ENCODE measurements around the gene GSTA5.

DNA sequence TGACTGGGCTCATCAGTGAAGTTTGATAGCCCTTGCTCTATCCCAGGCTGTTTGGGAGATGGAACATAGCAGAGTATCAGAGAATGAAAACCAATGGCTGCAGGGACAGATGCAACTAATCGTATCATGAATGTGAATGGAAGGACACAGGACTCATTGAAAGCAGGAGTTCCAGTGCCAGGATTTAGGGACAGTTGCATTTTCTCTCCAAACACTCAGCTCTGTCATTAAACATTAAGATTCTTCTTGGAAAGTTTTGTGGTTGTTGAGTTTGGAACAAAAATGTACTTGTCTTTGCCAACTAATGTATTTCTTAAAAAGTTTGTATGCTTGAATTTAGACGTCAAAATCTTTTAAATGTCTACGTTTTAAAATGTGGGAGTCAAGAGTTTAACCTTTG is 31.0 kb upstream of the GSTA5 start:
- TF ChIP-seq GTF2F1 (IDR thresholded peaks at IDR 0.05; ENCODE audit: borderline replicate concordance, low read depth, low read length) (no peak), SP1 (IDR thresholded peaks at IDR 0.05; ENCODE audit: low read depth, low read length) (no peak), TAF7 (optimal IDR thresholded peaks at IDR 0.05; ENCODE audit: borderline replicate concordance, low read depth, low read length) (no peak)
- TF ChIP-seq, protein P1, sequence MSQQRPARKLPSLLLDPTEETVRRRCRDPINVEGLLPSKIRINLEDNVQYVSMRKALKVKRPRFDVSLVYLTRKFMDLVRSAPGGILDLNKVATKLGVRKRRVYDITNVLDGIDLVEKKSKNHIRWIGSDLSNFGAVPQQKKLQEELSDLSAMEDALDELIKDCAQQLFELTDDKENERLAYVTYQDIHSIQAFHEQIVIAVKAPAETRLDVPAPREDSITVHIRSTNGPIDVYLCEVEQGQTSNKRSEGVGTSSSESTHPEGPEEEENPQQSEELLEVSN (IDR thresholded peaks at IDR 0.05), result no peak
- TF ChIP-seq, protein P2, sequence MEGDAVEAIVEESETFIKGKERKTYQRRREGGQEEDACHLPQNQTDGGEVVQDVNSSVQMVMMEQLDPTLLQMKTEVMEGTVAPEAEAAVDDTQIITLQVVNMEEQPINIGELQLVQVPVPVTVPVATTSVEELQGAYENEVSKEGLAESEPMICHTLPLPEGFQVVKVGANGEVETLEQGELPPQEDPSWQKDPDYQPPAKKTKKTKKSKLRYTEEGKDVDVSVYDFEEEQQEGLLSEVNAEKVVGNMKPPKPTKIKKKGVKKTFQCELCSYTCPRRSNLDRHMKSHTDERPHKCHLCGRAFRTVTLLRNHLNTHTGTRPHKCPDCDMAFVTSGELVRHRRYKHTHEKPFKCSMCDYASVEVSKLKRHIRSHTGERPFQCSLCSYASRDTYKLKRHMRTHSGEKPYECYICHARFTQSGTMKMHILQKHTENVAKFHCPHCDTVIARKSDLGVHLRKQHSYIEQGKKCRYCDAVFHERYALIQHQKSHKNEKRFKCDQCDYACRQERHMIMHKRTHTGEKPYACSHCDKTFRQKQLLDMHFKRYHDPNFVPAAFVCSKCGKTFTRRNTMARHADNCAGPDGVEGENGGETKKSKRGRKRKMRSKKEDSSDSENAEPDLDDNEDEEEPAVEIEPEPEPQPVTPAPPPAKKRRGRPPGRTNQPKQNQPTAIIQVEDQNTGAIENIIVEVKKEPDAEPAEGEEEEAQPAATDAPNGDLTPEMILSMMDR (IDR thresholded peaks at IDR 0.05; ENCODE audit: control extremely low read depth in 1 of 3, insufficient read depth in 1 of 3, low read depth in 1 of 3, low read length in 3 of 3), result no peak
